HepG2 (cell line): Measurements from ENCODE around the gene FRMD8. TPM values are rescaled to one million over a fixed set of nuclear protein-coding genes. Genes with fewer than 3 reads are reported as not detected.

Experiments
- DRAP1 ChIP-seq: IDR thresholded peaks from 2 replicates; pipeline ENCODE4 v1.6.1; 2016; ENCODE audit warnings: missing genetic modification reagents, missing compliant biosample characterization
- E2F2 ChIP-seq: sonication (generic); formaldehyde crosslinking; IDR thresholded peaks from 2 replicates; pipeline ENCODE4 v1.4.0; 2020; ENCODE audit warnings: missing genetic modification reagents, borderline replicate concordance
- FOSL1 ChIP-seq: sonication (generic); formaldehyde crosslinking; IDR thresholded peaks from 2 replicates; pipeline ENCODE4 v1.9.0; 2021; ENCODE audit warnings: missing genetic modification reagents, borderline replicate concordance
- HBP1 ChIP-seq: IDR thresholded peaks from 2 replicates; pipeline ENCODE4 v1.6.1; 2016; ENCODE audit warnings: low read depth, control low read depth
- LRRFIP1 ChIP-seq: sonication (generic); formaldehyde crosslinking; conservative IDR thresholded peaks from 2 replicates; pipeline ENCODE4 v1.4.0; 2020; ENCODE audit warnings: missing genetic modification reagents
- NKX3-1 ChIP-seq: sonication (generic); formaldehyde crosslinking; IDR thresholded peaks from 2 replicates; pipeline ENCODE4 v1.5.0; 2020; ENCODE audit warnings: missing genetic modification reagents
- PTBP1 ChIP-seq: fragments of 200-400 bp; formaldehyde crosslinking; IDR thresholded peaks from 2 replicates; pipeline ENCODE4 v1.6.1; 2018; ENCODE audit warnings: low read length, low read depth; ENCODE audit not compliant: poor library complexity, severe bottlenecking
- SSRP1 ChIP-seq: IDR thresholded peaks from 2 replicates; pipeline ENCODE4 v1.6.1; 2016; ENCODE audit warnings: control low read depth
- ZFYVE20 ChIP-seq: sonication (generic); formaldehyde crosslinking; IDR thresholded peaks from 2 replicates; pipeline ENCODE4 v1.8.0; 2023; ENCODE audit warnings: low read depth, mild to moderate bottlenecking, moderate library complexity, missing genetic modification reagents, borderline replicate concordance
- ZNF12 ChIP-seq: sonication (generic); formaldehyde crosslinking; IDR thresholded peaks from 2 replicates; pipeline ENCODE4 v1.5.0; 2020; ENCODE audit warnings: missing genetic modification reagents
- ZNF17 ChIP-seq: sonication (generic); formaldehyde crosslinking; IDR thresholded peaks from 2 replicates; pipeline ENCODE4 v1.5.0; 2020; ENCODE audit warnings: mild to moderate bottlenecking, missing genetic modification reagents
- ZNF20 ChIP-seq: sonication (generic); formaldehyde crosslinking; IDR thresholded peaks from 2 replicates; pipeline ENCODE4 v1.4.0; 2020; ENCODE audit warnings: mild to moderate bottlenecking, moderate library complexity, missing genetic modification reagents
- ZNF280D ChIP-seq: sonication (generic); formaldehyde crosslinking; IDR thresholded peaks from 2 replicates; pipeline ENCODE4 v1.5.1; 2020; ENCODE audit warnings: mild to moderate bottlenecking, missing genetic modification reagents
- ZNF350 ChIP-seq: sonication (generic); formaldehyde crosslinking; IDR thresholded peaks from 2 replicates; pipeline ENCODE4 v1.4.0; 2020; ENCODE audit warnings: mild to moderate bottlenecking, low read depth, missing genetic modification reagents, borderline replicate concordance
- ZNF775 ChIP-seq: sonication (generic); formaldehyde crosslinking; IDR thresholded peaks from 2 replicates; pipeline ENCODE4 v1.4.0; 2020; ENCODE audit warnings: missing genetic modification reagents, mild to moderate bottlenecking, moderate library complexity, borderline replicate concordance
- polyA plus RNA-seq, 8 experiments: library from polyadenylated mRNA; depleted of rRNA in 3 of 8; stranded (reverse) in 7 of 8; unstranded in 1 of 8; fragments of >200 nt; fragmentation: Illumina TruSeq in 4 of 8; extraction: Trizol in 4 of 8; gene quantifications; 2 replicates each; pipeline versions ENCODE4 v1.2.1 to v1.2.3, GENCODE V29; 2011 to 2016; ENCODE audit warnings: low read depth in 4 of 8, missing spikeins in 1 of 8, mixed read lengths in 1 of 8; ENCODE audit not compliant: insufficient read depth in 1 of 8
- total RNA-seq, 5 experiments: library from RNA; depleted of rRNA; stranded (reverse); fragments of >200 nt; fragmentation: Illumina TruSeq; extraction: Trizol; gene quantifications; 2 replicates each; pipeline ENCODE4 v1.2.3, GENCODE V29; 2016; ENCODE audit warnings: low read depth in 1 of 5

FRMD8 gene
- total and polyA plus RNA-seq, 2 of the 13 experiments (the other 11 are each of a cell fraction or from before 2014, with no cell fraction given), result 5.8 to 20.6 TPM

GRCh38 chr11:65386307-65387140, at the start of gene FRMD8 (continued):
- TF ChIP-seq ZNF20 (CRISPR knock-in tag) (no peak), DRAP1 (CRISPR knock-in tag) (no peak), HBP1 (CRISPR knock-in tag) (no peak), ZNF12 (CRISPR knock-in tag) (no peak), ZNF17 (CRISPR knock-in tag) (no peak), ZNF775 (CRISPR knock-in tag) (no peak), LRRFIP1 (no peak), ZNF350 (CRISPR knock-in tag) (peak; percentile 39; the same call in 1 of the 2 replicates), ZFYVE20 (no peak), SSRP1 (CRISPR knock-in tag) (0 out of 2 replicates have a peak, but pooled peaks have one; percentile 63), FOSL1 (no peak), PTBP1 (no peak), E2F2 (CRISPR knock-in tag) (no peak), NKX3-1 (CRISPR knock-in tag) (no peak), ZNF280D (CRISPR knock-in tag) (no peak)
